Stomach smooth muscle (tissue), 2 donors: ENCODE measurements around the gene TBC1D16.

Experiments
- H3K27ac ChIP-seq: one replicate; pipeline ENCODE4 v1.7.0; 2013; ENCODE audit warnings: mild to moderate bottlenecking, low read length, inconsistent platforms
- H3K27me3 ChIP-seq, 2 donors: one replicate each; pipeline ENCODE4 v1.7.0; 2013; ENCODE audit warnings: low read length in 2 of 2; ENCODE audit not compliant: insufficient read depth in 2 of 2, control insufficient read depth in 1 of 2
- H3K36me3 ChIP-seq, 2 donors: one replicate each; pipeline ENCODE4 v1.7.0; 2013; ENCODE audit warnings: low read length in 2 of 2; ENCODE audit not compliant: control insufficient read depth in 2 of 2, insufficient read depth in 2 of 2
- H3K4me1 ChIP-seq: one replicate; pipeline ENCODE4 v1.7.0; 2013; ENCODE audit warnings: low read length; ENCODE audit not compliant: control insufficient read depth, insufficient read depth
- H3K4me3 ChIP-seq, 2 donors: one replicate each; pipeline ENCODE4 v1.7.0; 2013; ENCODE audit warnings: low read length in 2 of 2
- H3K9ac ChIP-seq, 2 donors: one replicate each; pipeline ENCODE4 v1.7.0; 2013; ENCODE audit warnings: low read length in 2 of 2, mild to moderate bottlenecking in 1 of 2
- H3K9me3 ChIP-seq, 2 donors: one replicate each; pipeline ENCODE4 v1.7.0; 2013; ENCODE audit warnings: low read length in 2 of 2; ENCODE audit not compliant: control insufficient read depth in 2 of 2
- donor health status: healthy.
- donor health status: Pancreatic carcinoma.

TBC1D16 gene

GRCh38 chr17:80033840-80034239, 1.8 kb downstream of the TBC1D16 start:
- Histone ChIP-seq H3K27ac (no peak overlapping the region), H3K4me1 (peaks cover 27% of the 10 kb centered on the region), H3K9me3 (no peaks in the 10 kb centered on the region), H3K27me3 (no peaks in the 10 kb centered on the region), H3K4me3 (no peak overlapping the region), H3K36me3 (no peaks in the 10 kb centered on the region), H3K9ac (no peak overlapping the region)

GRCh38 chr17:80032614-80033171, 3.0 kb downstream of the TBC1D16 start:
- Histone ChIP-seq H3K4me3 (no peak overlapping the region), H3K36me3 (no peaks in the 10 kb centered on the region), H3K4me1 (peaks cover 30% of the 10 kb centered on the region), H3K27me3 (no peaks in the 10 kb centered on the region), H3K9ac (no peak overlapping the region), H3K27ac (no peak overlapping the region), H3K9me3 (no peaks in the 10 kb centered on the region)

- Histone ChIP-seq H3K9me3 (no peaks in the 10 kb centered on the region), H3K27me3 (no peaks in the 10 kb centered on the region), H3K27ac (no peak overlapping the region), H3K4me3 (no peak overlapping the region), H3K9ac (no peak overlapping the region), H3K4me1 (peaks cover 25% of the 10 kb centered on the region), H3K36me3 (no peaks in the 10 kb centered on the region)
Observed at GRCh38 chr17:80031691-80032430, 3.8 kb downstream of the TBC1D16 start.

GRCh38 chr17:80030730-80031410, 4.8 kb downstream of the TBC1D16 start:
- Histone ChIP-seq H3K27me3 (no peaks in the 10 kb centered on the region), H3K27ac (no peak overlapping the region), H3K4me3 (no peak overlapping the region), H3K9ac (no peak overlapping the region), H3K9me3 (no peaks in the 10 kb centered on the region), H3K4me1 (peaks cover 18% of the 10 kb centered on the region), H3K36me3 (no peaks in the 10 kb centered on the region)

- Histone ChIP-seq H3K36me3 (no peaks in the 10 kb centered on the region), H3K4me1 (peaks cover 15% of the 10 kb centered on the region), H3K27ac (no peak overlapping the region), H3K9me3 (no peaks in the 10 kb centered on the region), H3K9ac (no peak overlapping the region), H3K4me3 (no peak overlapping the region), H3K27me3 (no peaks in the 10 kb centered on the region)
Observed at GRCh38 chr17:80029258-80029974, 6.3 kb downstream of the TBC1D16 start.

GRCh38 chr17:80028030-80028429, 7.6 kb downstream of the TBC1D16 start:
- Histone ChIP-seq H3K9me3 (no peaks in the 10 kb centered on the region), H3K27ac (no peak overlapping the region), H3K9ac (no peak overlapping the region), H3K4me1 (peaks cover 24% of the 10 kb centered on the region), H3K4me3 (no peak overlapping the region), H3K27me3 (no peaks in the 10 kb centered on the region), H3K36me3 (no peaks in the 10 kb centered on the region)

- H3K4me1 ChIP-seq = peaks cover 24% of the 10 kb centered on the region
- no peaks in the 10 kb centered on the region for H3K36me3 ChIP-seq
- no peak overlapping the region for H3K9ac ChIP-seq
- H3K9me3 ChIP-seq = no peaks in the 10 kb centered on the region
- no peaks in the 10 kb centered on the region for H3K27me3 ChIP-seq
- H3K27ac ChIP-seq = no peak overlapping the region
- H3K4me3 ChIP-seq = no peak overlapping the region
Observed at GRCh38 chr17:80027043-80027435, 8.6 kb downstream of the TBC1D16 start.

GRCh38 chr17:80026359-80027042, 9.2 kb downstream of the TBC1D16 start:
- Histone ChIP-seq H3K4me3 (no peak overlapping the region), H3K27me3 (no peaks in the 10 kb centered on the region), H3K4me1 (peaks cover 24% of the 10 kb centered on the region), H3K9ac (no peak overlapping the region), H3K9me3 (no peaks in the 10 kb centered on the region), H3K36me3 (no peaks in the 10 kb centered on the region), H3K27ac (no peak overlapping the region)

GRCh38 chr17:80025796-80026195, 9.9 kb downstream of the TBC1D16 start:
- no peak overlapping the region for H3K27ac ChIP-seq
- no peak overlapping the region for H3K9ac ChIP-seq
- no peaks in the 10 kb centered on the region for H3K27me3 ChIP-seq
- no peak overlapping the region for H3K4me3 ChIP-seq
- peaks cover 24% of the 10 kb centered on the region for H3K4me1 ChIP-seq
- no peaks in the 10 kb centered on the region for H3K9me3 ChIP-seq
- no peaks in the 10 kb centered on the region for H3K36me3 ChIP-seq

- no peak overlapping the region for H3K27ac ChIP-seq
- H3K9ac ChIP-seq = no peak overlapping the region
- H3K36me3 ChIP-seq = no peaks in the 10 kb centered on the region
- no peaks in the 10 kb centered on the region for H3K27me3 ChIP-seq
- H3K4me1 ChIP-seq = peaks cover 21% of the 10 kb centered on the region
- H3K4me3 ChIP-seq = no peak overlapping the region
- no peaks in the 10 kb centered on the region for H3K9me3 ChIP-seq
Observed at GRCh38 chr17:80025140-80025539, 10.5 kb downstream of the TBC1D16 start.
